Kidney capillary endothelial cell (primary cell): ENCODE data around the gene NRGN.

ENCODE experiments used
- DNase-seq: peaks from one replicate; pipeline ENCODE4 v3.0.0-alpha.2; 2018; ENCODE audit warnings: low spot score

Gene NRGN

DNA sequence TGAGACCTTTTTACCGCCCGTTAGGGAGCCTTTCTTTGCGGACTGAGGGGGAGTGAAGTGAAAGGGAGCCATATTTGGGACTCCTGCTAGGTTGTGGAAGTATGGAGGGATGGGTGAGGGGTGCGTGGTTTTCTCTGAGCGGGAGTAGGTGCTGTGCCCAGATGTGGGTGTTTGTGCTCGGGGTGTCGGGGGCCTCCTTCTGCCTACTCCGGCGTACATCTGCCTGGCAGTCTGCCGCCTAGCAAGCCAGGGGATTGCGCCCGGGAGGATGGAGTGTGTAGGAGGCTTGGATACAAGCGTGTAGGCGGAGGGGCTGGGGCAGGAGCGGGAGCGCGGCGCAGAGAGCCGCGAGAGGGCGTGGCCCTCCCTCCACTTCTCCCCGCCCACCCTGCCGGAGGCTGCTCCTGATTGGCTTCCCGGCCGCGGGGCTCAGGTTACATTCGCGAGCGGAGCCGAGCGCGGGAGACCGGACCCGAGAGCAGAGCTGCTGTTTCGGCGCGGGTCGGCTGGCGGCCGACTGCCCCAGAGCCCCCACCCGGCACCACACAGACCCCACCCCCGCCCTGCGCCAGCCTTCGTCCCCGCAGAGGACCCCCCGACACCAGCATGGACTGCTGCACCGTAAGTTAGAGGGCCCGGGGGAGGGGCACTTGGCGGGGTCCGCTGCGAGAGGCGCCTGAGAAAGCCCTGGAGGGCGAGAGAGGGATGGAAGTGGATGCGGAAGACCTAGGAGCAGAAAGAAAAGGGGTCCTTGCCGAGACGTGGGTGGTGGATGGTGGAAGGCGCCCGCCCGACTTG lies at the start of gene NRGN:
TSS of gene NRGN (plus strand) at position 464 of the 798 bp plus-strand sequence. CDS start at position 607, 143 bp downstream.
- DNase-seq: peak; percentile 86

DNA sequence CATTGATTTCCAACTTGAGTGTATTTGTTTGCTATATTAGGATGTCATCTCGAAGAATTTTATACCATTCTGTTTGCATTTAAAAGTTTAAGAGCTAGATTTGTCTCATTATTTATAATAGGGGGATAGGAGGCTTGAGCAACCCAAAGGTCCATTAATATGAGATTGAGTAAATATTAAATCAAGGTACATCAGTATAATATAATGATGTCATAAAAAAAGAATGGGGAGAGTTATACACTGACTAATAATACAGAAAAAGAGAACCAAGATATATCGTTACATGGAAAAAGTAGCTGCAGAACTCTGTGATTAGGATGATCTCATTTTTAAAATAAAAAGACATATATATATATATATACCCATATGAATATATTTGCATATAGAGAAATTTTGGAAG lies 46.6 kb upstream of the NRGN start:
- no peak for DNase-seq

DNA sequence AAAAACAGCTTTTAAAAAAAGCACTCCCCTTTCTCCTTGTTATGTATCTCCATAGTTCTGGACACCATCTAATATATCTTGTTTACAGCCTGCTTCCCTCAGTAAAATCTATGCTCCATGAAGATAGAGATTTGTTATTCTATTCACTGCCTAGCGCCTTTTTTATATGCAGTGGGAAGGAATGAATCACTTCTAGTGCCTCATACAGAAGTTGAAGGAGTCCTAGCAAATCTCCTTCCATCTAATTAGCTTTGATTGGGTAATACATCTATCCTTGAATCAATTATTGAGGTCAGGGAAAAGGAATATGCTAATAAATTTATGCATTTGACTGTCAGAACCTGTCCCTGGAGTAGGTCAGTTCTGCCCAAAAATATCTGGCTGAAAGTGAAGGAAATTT lies 40.2 kb upstream of the NRGN start:
- no peak for DNase-seq

DNA sequence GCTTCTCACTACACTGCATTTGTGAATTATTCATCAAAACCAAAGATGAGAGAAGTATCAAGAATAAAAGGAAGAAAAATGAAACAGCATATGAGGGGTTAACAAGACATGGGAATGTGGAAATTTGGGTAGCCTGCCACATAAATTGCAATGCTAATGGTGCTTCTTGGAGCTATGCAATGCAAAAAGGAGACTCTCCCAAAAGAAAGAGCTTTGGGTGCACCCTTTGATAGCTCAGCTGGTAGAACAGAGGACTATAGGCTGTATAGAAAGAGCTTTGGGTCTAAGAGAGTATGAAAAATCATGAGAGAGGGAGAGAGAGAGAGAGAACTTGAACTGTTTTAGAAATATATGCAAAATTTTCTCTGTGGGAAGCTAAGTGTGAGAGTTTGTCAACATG lies 39.7 kb upstream of the NRGN start:
- DNase-seq: no peak

DNA sequence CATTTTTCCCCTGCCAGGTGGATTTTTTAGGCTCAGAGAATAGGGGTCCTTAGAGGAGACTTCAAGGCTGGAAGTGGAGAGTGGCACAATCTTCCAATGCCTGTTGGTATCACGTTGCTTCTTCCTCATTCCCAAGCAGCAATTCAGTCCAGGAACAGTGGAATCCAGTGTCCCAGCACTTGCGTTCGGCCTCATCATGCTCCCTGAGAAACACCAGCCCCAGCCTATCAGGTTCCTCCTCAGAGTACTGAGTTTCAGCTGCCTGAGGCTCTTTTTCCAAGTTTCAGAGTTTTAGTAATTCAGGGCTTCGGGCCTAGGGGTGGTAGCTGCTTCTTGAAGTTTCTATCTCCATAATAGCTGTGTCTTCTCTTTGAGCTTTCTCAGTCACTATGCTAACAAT lies 31.9 kb upstream of the NRGN start:
- no peak for DNase-seq

DNA sequence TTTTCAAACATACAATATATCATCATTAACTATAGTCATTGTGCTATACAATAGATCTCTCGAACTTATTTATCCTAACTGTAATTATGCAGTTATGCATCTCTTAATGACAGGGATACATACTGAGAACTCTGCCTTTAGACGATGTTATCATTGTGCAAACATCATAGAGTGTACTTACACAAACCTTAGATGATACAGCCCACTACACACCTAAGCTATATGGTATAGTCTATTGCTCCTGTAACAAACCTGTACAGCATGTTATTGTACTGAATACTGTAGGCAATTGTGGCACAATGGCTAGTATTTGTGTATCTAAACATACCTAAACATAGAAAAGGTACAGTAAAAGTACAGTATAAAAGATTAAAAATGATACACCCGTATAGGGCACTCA lies 27.4 kb upstream of the NRGN start:
- DNase-seq: no peak

DNA sequence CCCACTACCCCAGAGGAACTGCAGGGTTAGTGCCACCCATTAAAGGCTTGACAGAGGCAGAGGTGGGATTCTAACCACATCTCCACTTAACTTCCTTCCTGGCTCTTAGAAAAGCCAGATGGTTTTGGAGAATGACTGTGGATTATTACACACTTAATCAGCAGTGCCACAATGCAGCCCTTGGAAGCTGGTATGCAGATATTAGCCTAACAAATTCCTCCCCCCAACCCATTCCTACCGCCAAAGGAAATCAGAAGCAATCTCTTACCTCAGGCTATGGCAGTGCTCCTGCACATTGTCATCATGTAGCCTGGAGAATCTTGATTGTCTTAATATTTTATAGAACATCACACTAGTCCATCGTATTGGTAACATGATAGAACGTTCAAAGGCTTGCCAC lies 23.2 kb upstream of the NRGN start:
- DNase-seq: peak; percentile 70

DNA sequence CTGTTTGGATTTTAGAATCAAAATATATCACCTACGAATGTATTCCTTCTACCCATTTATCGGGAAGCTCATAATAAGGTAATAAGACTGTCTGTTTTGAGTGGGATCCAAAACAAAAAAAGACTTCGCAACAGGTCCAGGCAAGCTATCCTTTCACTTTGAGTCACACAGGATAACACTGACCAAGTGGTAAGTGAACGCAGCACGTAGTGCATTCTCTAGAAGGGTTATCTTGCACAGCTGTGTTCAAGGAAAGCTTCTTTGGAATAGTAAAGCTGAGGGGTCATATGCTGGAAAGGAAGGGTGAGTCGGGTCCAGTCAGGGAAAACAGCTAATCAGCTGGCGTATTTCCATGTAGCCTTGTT lies 22.3 kb upstream of the NRGN start:
- peak; percentile 42 for DNase-seq

DNA sequence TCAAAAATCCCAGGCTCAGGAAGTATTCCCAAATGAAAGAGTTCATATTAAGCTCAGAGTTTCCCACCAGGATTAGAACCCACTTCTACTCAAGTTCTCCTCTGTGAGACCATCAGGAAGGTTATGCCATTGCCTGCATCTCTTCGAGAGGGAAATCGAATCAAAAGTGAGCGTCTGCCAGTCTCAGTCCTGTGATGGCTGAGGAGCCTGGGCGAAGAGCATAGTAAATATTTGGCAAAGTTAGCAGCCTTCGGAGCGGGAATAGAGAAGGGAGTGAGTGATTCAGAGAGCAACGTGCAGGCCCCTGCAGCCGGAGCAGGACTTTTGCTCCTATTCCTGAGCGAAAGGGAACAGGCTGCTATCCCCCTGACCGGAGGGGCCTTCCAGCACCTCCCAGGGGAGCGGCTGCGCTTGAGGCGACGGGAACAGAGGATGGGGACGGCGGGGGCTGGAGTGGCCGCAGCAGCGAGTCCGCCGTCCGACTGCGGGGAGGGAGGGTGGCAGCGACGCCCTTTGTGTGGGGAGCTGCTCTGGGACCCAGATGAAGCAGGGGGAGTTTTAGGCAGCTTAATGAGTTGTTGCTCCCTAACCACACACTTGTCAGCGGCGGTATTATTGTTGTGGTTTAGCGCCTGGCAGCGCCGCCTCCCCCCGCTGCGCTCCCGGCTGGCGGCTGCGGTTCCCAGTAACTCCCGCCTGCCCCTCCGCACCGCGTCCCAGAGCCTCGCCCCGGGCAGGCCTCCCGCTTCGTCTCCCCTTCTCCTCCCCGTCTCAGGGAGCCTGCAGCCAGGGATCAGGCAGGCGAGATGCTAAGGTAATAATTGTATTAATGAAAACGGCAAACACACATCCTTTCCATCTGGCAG lies 21.7 kb upstream of the NRGN start:
- peak; percentile 40 for DNase-seq

DNA sequence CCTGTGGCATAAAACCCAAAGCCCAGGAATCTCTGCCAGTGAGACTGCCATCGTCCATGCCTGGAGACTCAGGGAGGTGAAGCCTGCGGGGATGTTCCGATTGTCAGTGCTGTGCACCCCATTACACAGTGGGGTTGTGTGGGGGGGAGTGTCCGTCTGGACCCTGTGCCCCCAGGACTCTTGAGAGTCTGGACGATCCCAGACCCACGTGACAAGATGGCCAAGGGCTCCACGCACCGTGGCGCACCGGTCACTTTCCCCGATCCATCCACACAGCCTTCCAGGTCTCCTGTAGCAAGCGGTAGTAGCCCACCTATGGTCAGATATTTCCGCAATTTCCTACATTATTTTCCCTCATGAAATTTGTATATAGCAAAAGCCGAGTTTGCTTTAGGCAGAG lies 20.9 kb upstream of the NRGN start:
- DNase-seq: no peak

DNA sequence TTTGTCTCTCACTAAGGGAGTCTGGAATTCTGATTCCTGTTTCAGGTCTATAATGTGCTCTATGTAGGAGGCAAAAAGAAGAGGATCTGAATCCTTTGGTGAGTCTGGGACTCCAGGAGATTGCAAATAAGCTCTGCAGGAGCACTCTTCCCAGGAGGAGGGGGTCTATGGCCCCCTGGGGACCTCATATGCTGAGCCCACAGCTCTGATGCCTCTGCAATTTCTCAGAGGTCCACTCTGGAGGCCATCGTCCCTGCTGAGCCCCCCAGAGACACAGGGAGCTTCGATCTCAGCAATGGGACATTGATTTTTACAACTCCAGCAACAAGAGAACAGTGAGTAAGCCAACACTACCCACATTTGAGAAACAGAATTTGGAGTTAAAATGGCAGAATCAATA lies 20.2 kb upstream of the NRGN start:
- no peak for DNase-seq

DNA sequence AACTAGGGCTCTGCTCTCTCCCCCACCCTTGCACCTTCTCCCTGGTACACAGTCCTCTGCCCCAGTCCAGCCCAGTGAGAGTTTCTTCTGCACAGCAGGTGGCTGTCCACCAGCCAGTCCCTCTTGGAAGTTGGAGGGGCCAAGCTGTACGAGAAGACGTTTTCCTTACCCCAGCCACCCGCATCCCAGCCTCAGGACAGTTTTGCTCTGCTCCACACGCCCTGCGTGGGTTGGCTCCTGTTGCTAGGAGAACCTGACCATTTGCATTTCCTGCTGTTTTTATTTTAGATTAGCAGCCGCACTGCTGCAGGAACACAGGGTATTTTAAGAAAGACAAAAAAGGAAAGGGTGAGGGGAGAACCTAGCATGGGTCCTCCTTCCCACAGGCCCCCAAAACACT lies 17.6 kb upstream of the NRGN start:
- no peak for DNase-seq

DNA sequence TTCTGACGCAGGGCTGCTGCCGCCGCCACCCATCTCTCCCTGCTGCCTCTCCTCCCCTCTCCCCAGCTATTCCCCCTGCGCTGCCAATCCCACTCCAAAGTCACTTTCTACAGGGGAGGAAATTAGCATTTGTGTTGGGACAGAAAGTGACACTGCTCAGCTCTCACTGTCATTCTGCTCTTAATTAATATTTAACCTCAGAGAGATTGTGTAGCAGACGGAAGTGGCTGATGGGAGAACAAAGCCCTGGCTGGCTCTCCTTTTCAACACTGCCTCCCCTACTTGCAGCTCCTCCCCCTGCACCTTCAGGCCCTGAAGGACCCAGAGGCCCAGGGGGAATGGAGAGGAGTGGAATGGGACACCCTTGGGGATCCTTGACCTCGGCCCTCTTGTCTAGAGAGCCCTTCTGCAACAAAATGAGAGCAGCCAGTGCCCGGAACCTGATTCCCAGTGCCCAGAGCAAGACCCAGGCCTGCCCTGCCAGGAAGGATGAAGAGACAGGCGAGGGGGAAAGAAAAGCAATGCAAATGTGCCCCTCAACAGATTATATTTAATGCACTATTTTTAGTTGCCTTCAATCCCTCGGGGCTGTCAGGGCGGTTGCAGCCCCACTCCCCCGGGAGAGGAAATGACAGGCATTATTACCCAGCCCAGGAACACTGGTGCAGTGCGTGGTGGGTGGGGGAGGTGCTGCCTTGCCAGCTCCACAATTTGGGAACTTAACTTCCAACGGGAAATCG lies 14.6 kb upstream of the NRGN start:
- DNase-seq: peak; percentile 76

DNA sequence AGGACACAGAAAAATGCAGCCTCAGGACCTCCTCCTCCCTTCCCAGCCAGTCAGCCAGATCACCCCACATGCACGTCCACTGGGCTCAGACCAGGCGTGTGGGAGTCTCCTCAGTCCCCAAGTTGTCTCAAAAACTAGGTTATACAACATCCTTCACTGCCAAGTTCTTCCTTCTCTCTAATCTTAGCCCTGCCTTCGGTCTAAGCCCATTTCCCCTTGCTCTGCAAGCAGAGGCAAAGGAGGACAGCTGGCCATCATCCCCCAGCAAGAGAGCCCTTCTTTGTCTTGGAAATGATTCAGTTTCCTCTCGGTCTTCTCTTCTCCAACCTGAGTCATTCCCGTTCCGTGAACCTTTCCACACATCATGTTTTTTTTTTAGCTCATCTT lies 14.0 kb upstream of the NRGN start:
- DNase-seq: peak; percentile 83

DNA sequence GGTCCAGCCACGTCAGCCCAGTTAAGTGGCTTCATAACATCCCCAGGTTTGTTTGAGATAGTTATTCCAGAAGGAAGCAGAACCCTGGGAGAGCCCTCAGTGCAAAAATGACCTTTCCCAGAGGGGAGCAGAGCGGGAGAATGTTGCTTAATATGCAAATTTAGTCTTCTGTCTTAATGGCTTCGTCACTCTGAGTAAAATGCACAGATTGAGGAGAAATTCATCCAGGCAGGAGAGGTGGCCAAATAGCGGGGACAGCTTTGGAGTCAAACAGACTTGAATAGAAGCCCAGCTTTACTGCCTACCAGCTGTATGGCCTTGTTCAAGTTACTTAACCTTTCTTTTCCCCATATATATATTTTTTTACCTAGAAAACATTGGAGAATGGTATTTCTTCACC lies 12.3 kb upstream of the NRGN start:
- no peak for DNase-seq

DNA sequence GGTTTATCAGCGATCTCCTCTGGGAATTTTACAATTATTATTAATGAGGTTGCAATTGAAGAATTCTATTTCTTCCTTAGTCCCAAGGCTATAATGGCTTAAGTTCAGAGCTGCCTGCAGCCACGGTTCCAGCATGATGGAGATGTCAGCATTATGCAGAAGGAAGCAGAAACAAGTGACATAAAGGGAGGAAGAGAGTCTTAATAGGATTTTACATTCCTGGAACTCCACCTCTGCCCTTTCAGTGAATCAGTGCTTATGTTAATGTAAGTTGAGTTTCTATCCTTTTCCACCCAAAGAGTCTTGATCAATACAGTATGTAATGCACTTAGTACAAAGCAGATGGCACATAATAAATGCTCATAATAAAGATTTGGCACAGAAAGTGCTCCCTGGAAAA lies 11.6 kb upstream of the NRGN start:
- DNase-seq: no peak

DNA sequence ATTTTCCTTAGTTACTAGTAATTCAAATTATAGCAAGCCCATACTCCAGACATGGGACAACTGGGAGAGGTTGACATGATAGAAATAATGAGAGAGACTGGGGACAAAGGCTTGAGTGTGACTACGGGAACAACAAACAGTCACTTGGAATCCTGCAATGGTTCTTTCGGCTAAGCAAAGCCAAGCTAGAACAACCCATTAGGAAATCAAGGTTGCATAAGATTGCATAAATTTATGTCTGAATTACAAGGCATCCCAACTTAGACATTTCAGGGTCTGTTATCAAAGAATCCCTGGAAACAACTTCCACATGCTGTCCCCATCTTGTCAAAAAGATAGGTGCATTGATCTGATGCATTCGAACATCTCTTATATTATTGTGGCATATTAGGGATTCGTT lies 10.2 kb upstream of the NRGN start:
- no peak for DNase-seq

DNA sequence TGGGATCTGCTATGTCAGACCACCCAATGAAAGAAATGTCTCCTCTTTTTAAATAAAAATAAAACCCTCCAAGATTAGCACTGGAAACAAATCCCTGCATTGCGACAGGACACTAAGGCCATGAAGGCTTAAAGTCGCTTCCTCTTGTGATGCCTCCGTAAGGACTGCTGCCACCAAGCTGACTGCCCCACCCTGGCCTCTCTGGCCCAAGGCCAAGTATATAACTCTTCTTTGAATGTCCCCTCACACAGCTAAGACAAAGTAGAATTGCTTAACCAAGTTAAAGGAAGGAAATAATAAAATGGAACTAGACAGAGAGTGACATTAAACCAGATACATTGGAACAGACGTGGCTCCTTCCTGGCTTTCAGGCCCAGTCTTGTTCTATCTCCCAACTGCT lies 7.5 kb upstream of the NRGN start:
- DNase-seq: no peak

DNA sequence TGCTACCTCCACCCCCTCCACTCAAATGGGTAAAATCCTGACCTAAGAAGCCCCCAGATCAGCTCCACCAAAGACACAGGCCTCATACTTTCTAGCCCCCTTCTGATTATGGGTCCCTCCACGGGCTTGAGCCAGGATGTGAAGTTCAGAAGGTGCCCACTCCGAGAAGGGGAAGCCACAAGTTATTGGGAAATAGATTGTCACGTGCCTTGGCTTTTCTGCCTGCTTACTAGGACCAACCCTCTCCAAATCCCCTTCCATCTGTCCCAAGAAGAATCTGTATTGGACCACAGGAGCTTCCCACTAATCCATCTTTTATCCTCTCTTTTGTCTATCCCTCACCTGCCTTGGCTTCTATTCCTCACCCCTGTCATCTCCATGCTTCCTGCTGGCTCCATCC lies 3.0 kb upstream of the NRGN start:
- no peak for DNase-seq

DNA sequence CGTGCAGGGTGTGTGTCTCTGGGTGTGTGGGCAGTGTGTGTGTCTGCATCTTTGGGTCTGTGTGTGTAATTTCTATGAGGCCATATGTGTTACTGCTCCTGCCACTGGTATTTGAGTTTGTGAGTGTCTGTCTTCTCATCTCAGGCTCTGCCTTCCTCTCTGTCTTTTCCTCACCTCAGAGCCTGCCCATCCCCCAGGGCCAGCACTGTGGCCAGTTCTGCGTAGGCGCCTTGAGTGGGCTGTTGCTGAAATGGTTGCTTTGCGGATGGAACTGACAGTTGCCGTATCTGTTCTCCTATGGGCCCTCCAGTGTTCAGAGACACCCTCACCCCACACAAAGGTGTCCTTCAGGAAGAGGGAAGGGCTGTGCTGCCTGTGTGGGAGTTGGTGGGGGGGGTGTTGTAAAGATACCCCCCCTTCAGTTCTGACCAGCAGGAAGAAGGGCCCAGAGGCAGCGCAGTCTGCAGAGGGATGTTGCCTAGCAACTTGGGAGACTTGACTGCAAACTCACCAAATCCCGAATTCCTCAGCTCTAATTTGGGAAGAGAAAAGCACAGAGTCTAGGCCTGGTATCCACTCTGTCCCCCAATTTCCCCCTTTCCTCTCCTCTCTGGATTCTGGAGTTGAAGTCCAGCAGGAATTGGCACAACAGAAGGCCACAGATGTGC lies 2.0 kb upstream of the NRGN start:
- no peak for DNase-seq

DNA sequence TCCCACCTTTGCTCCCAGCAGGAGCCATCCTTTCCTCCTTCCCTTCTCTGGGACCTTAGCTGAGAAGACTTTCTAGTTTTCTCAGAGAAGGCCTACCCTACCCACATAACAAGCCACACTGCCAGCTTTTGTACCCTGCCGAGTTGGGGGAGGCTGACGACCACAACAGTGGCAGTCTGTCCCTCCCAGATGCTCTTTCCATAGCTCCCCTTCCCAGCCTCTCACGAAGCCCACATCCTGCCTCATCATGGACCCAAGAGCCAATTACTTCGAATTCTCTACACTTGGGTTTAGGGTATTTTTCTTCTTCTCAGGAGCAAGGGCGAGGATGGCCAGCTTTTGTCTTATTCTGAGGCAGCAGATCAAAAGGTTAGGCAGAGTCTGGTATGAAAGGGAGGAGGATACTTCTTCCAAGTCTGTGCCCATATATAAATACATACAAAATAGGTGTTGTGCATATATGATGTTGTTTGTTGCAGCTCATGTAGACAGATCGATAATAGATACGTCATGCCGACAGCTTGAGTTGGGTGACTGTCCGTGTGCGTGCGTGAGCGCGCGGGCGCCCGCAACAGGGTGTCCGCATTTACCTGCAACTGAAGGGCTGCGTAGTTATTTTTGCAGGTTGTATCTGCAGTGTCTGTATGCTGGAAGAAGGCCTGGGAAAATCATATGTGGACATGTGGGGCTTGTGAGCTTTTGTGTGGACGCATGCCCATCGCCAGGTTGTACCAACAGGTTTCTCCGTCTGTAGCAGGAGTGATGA lies 846 bp upstream of the NRGN start:
- DNase-seq: no peak
